ENCODE data around the gene HINT3.

DNA sequence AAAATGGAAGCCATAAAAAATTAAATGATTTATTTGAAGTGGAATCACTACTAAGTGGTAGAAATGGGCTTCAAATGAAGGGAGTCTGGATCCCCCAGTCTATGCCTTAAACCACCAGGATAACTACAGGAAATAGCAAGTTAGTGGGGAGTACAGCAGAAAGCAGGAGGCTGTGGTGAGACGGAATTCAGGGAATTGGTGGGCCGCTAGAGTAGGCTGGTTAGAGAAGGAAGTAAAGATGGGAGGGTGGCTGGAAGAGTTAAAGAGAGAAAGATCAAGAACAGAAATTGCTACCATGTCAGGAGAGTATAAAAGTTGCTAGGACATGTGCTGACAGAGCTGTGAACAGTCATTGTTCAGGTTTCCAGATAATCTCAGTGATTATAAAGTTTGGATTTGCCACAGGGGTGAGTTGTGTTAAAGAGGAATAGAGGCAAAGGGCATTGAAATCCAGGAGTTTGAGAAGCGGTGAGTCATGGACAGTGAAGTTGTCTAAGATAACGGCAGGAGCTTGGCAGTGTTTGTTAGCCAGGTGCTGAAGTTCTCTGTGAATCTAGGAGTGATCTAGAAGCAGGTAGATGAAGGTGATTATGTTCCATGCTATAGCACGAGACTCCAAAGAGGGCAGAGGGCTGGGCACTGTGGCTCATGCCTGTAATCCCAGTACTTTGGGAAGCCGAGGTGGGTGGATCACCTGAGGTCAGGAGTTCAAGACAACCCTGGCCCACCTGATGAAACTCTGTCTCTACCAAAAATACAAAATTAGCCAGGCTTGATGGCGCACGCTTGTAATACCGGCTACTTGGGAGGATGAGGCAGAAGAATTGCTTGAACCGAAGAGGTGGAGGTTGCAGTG, 13.7 kb upstream of the HINT3 start:
- no peak for TF ChIP-seq CTCF (conservative IDR thresholded peaks at IDR 0.05; ENCODE audit: low read length)
- no peak for TF ChIP-seq EZH2phosphoT487 (IDR thresholded peaks at IDR 0.05; ENCODE audit: borderline replicate concordance)
